ENCODE measurements around the gene ARHGDIB. TPM values are rescaled to one million over a fixed set of nuclear protein-coding genes. Genes with fewer than 3 reads are reported as not detected.

ARHGDIB gene
- polyA plus RNA-seq, 1 donor, result 53.2 TPM

DNA sequence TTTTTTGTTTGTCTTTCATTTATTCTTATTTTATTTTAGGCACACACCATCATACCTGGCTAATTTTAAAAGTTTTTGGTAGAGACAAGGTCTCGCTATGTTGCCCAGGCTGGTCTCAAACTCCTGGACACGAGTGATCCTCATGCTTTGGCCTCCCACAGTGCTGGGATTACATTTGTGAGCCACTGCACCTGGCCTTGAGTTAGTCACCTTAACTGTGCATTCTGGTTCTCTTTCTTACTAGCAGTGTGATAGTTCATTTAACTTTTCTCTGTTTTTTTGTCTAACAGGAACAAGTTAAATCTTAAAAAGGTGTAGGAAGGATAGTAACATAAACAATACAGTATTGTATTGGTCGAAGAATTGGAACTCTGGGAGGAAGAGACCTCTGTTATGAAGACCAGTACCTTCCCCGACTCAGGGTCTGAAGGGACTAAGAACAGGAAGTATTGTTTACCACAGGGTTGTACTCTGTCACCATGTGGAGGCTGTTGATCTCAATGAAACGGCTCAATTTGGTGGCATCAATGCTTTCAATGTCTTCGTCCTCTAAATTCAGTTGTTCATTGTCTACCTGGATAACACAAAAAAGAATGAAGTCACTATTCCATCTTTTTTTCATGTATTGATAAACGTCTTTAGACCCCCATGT, 40.8 kb downstream of the ARHGDIB start:
- no CpG with 5 or more reads among the region's 7 CpGs for WGBS (ENCODE audit: insufficient coverage, low lambda C conversion rate)
- no peak for DNase-seq
- no peaks in the 10 kb centered on the region for H3K9me3 ChIP-seq (ENCODE audit: control insufficient read depth, low read depth, low read length)
- H3K36me3 ChIP-seq (ENCODE audit: control insufficient read depth, insufficient read depth, low read length), result no peaks in the 10 kb centered on the region
- no peaks in the 10 kb centered on the region for H3K4me1 ChIP-seq (ENCODE audit: control insufficient read depth, insufficient read depth, low read length)
- no peak overlapping the region for H3K27ac ChIP-seq (ENCODE audit: low read length)
- no peak overlapping the region for H3K4me3 ChIP-seq (ENCODE audit: low read length)
- no peaks in the 10 kb centered on the region for H3K27me3 ChIP-seq (ENCODE audit: control insufficient read depth, insufficient read depth, low read length)

DNA sequence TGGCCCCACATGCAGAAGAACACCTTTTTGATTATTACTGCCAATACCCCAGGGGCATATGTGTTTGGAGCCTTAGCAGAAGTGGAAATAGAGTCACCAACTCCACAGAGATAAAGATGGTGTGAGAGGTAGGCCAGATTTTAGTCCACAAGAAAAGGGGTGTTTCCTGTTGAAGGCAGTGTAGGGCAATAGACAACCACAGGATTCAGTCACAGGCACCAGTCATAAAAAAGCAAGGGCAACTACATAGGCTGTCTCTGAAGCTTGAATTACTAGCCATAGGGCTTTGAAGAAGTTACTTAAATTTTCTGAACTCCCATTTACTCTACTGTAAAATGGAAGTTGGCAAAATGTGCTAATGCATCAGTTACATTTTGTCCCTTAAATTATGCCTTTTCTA, 41.9 kb downstream of the ARHGDIB start:
- no peak for DNase-seq
- H3K36me3 ChIP-seq (ENCODE audit: control insufficient read depth, insufficient read depth, low read length), result no peaks in the 10 kb centered on the region
- no peak overlapping the region for H3K4me3 ChIP-seq (ENCODE audit: low read length)
- H3K9me3 ChIP-seq (ENCODE audit: control insufficient read depth, low read depth, low read length), result no peaks in the 10 kb centered on the region
- H3K4me1 ChIP-seq (ENCODE audit: control insufficient read depth, insufficient read depth, low read length), result no peaks in the 10 kb centered on the region
- no peak overlapping the region for H3K27ac ChIP-seq (ENCODE audit: low read length)
- no peaks in the 10 kb centered on the region for H3K27me3 ChIP-seq (ENCODE audit: control insufficient read depth, insufficient read depth, low read length)

DNA sequence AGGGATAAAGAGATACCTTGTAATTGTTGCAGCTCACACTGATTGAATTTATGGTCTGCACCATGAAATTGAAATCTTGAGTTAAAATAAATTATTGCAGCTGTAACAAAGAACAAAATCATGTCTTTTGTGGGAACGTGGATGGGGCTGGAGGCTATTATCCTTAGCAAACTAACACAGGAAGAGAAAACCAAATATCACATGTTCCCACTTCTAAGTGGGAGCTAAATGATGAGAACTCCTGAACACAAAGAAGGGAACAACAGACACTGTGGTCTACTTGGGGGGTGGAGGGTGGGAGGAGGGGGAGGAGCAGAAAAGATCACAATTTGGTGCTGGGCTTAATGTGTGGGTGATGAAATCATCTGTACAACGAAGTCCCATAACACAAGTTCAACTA, 45.7 kb downstream of the ARHGDIB start:
- DNase-seq, result no peak
- Histone ChIP-seq H3K4me3 (ENCODE audit: low read length) (no peak overlapping the region), H3K27ac (ENCODE audit: low read length) (no peak overlapping the region), H3K9me3 (ENCODE audit: control insufficient read depth, low read depth, low read length) (no peaks in the 10 kb centered on the region), H3K27me3 (ENCODE audit: control insufficient read depth, insufficient read depth, low read length) (no peaks in the 10 kb centered on the region), H3K36me3 (ENCODE audit: control insufficient read depth, insufficient read depth, low read length) (peaks cover 4% of the 10 kb centered on the region), H3K4me1 (ENCODE audit: control insufficient read depth, insufficient read depth, low read length) (no peaks in the 10 kb centered on the region)
- WGBS (ENCODE audit: insufficient coverage, low lambda C conversion rate), result 0% methylated on average over 1 of the region's 2 CpGs

DNA sequence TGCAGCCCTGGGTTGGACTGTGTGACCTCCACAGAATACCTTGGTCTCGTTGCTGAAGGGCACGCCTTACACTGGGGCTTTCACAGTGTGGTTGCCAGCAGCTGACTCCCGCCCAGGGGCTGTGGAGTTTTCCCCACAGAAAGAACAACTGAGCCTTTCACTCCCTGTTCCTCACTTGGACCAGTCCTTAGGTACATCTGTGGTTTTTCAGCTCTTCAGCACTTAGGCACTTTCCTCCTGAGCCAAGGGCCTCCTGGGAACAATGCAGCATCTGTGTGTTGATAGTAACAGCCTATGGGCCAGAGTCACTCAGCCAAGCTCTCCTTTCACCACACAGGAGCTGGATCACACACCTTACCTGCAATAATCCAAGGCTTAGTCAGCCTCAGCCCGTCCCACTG, 48.0 kb downstream of the ARHGDIB start:
- no peak overlapping the region for H3K27ac ChIP-seq (ENCODE audit: low read length)
- H3K9me3 ChIP-seq (ENCODE audit: control insufficient read depth, low read depth, low read length), result peaks cover 3% of the 10 kb centered on the region
- H3K27me3 ChIP-seq (ENCODE audit: control insufficient read depth, insufficient read depth, low read length), result no peaks in the 10 kb centered on the region
- peak in 1 of 2 donors; percentile 64 for DNase-seq
- WGBS (ENCODE audit: insufficient coverage, low lambda C conversion rate), result no CpG with 5 or more reads among the region's 4 CpGs
- no peaks in the 10 kb centered on the region for H3K4me1 ChIP-seq (ENCODE audit: control insufficient read depth, insufficient read depth, low read length)
- no peak overlapping the region for H3K4me3 ChIP-seq (ENCODE audit: low read length)
- H3K36me3 ChIP-seq (ENCODE audit: control insufficient read depth, insufficient read depth, low read length), result peaks cover 4% of the 10 kb centered on the region

DNA sequence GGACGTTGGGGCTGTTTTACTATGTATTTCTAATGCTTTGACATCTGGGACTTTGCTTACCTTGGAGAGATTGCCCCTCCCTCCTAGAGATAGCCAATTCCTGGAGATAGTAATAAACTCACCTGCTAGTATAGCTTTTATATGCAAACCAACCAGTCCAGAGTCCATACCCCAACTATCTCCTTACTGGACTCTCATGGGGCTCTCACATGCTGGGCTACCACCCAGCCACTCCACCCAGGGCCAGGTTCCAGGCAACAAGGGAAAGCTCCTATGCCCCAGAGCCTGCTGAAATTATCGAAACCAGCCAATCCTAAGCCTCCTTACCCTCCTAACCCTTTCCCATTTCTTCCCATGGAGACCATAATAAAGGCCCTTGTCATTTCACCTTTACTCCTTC, 50.3 kb downstream of the ARHGDIB start:
- H3K27ac ChIP-seq (ENCODE audit: low read length), result peak overlapping the region; percentile 39
- peak; percentile 73 to 88 for DNase-seq
- H3K36me3 ChIP-seq (ENCODE audit: control insufficient read depth, insufficient read depth, low read length), result peaks cover 4% of the 10 kb centered on the region
- H3K4me3 ChIP-seq (ENCODE audit: low read length), result no peak overlapping the region
- peaks cover 3% of the 10 kb centered on the region for H3K9me3 ChIP-seq (ENCODE audit: control insufficient read depth, low read depth, low read length)
- H3K4me1 ChIP-seq (ENCODE audit: control insufficient read depth, insufficient read depth, low read length), result no peaks in the 10 kb centered on the region
- H3K27me3 ChIP-seq (ENCODE audit: control insufficient read depth, insufficient read depth, low read length), result no peaks in the 10 kb centered on the region
- 57% methylated on average over 1 of the region's 2 CpGs for WGBS (ENCODE audit: insufficient coverage, low lambda C conversion rate)

DNA sequence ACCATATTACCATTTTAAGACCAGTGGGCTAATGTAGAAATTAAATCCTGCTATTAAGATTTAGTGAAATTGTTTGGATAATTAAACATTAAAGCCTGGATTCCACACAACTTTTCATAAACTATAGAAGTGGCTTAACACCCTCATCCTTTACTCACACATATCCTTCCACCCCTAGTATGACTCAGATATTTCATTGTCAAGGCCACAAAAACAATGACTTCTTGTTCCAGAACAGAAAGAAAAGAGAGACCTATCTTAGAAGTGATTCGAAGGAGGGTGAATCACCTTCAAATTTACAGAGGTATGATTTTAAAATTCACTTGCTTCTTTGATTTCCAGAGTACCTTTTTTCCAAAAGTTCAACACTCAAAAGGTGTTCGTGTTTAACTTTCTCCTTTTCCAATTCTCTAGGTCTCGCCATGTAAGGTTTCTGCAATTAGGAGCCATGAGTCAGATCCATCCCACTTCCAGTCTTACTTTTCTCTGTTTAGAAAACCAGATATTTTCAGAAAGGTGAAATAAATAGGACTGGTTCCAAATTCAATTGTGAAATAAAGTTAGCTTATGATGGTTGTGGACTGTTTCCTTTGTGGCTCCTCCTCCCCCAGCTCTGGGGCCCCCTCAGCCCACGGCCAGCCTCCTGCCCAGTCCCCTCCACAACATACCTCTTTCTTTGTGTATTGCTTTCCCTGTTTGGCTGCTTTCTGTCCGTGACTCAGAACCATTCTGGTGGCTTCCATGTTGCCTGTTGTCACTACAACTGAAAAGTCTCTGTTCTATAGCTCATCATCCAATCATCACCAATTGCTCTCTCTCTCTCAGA, 51.1 kb downstream of the ARHGDIB start:
- Histone ChIP-seq H3K36me3 (ENCODE audit: control insufficient read depth, insufficient read depth, low read length) (peaks cover 4% of the 10 kb centered on the region), H3K4me1 (ENCODE audit: control insufficient read depth, insufficient read depth, low read length) (no peaks in the 10 kb centered on the region), H3K27me3 (ENCODE audit: control insufficient read depth, insufficient read depth, low read length) (no peaks in the 10 kb centered on the region), H3K27ac (ENCODE audit: low read length) (no peak overlapping the region), H3K9me3 (ENCODE audit: control insufficient read depth, low read depth, low read length) (peaks cover 3% of the 10 kb centered on the region), H3K4me3 (ENCODE audit: low read length) (no peak overlapping the region)
- DNase-seq, result no peak
- 71% methylated on average over 4 of the region's 5 CpGs for WGBS (ENCODE audit: insufficient coverage, low lambda C conversion rate)

DNA sequence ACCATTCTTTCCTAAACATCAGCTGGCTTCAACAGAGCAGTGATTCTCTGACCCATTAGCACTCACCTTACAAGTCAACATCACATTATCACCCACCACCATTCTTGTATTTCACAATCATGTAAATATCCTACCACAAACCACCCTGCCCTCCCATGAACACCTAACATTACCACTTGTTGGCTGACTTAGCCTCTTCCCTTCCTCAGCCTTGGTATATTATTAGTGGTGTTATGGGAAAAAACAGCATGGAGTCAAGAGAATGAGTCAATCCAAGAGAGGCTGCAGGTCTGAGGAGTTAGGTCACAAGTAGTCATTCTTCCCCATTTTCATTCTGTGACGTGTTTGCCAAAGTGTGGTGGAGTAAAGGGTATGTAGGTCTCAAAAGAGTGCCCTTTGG, 53.4 kb downstream of the ARHGDIB start:
- Histone ChIP-seq H3K27me3 (ENCODE audit: control insufficient read depth, insufficient read depth, low read length) (no peaks in the 10 kb centered on the region), H3K36me3 (ENCODE audit: control insufficient read depth, insufficient read depth, low read length) (no peaks in the 10 kb centered on the region), H3K4me1 (ENCODE audit: control insufficient read depth, insufficient read depth, low read length) (no peaks in the 10 kb centered on the region), H3K4me3 (ENCODE audit: low read length) (no peak overlapping the region), H3K9me3 (ENCODE audit: control insufficient read depth, low read depth, low read length) (peaks cover 3% of the 10 kb centered on the region), H3K27ac (ENCODE audit: low read length) (no peak overlapping the region)
- no peak for DNase-seq
- WGBS (ENCODE audit: insufficient coverage, low lambda C conversion rate), result no CpG with 5 or more reads among the region's 1 CpG

DNA sequence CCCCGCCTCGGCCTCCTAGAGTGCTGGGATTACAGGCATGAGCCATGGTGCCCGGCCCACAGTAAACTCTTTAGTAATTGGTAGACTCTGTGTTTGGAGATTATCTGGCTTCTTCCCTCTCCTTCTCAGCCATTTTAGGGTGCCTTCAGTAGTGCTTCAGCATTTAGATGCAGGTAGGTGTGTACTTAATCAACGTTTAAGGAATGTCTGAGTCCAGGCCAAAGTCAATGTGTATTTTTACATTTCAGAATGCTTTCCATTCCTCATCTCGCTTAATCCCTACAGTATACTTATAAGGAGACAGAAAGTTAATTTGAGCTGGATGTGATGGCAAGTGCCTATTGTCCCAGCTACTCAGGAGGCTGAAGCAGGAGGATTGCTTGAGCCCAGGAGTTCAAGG, 55.3 kb downstream of the ARHGDIB start:
- H3K9me3 ChIP-seq (ENCODE audit: control insufficient read depth, low read depth, low read length), result peaks cover 3% of the 10 kb centered on the region
- H3K27me3 ChIP-seq (ENCODE audit: control insufficient read depth, insufficient read depth, low read length), result no peaks in the 10 kb centered on the region
- no peaks in the 10 kb centered on the region for H3K36me3 ChIP-seq (ENCODE audit: control insufficient read depth, insufficient read depth, low read length)
- no peak overlapping the region for H3K4me3 ChIP-seq (ENCODE audit: low read length)
- WGBS (ENCODE audit: insufficient coverage, low lambda C conversion rate), result no CpG with 5 or more reads among the region's 5 CpGs
- DNase-seq, result no peak
- no peak overlapping the region for H3K27ac ChIP-seq (ENCODE audit: low read length)
- H3K4me1 ChIP-seq (ENCODE audit: control insufficient read depth, insufficient read depth, low read length), result no peaks in the 10 kb centered on the region

DNA sequence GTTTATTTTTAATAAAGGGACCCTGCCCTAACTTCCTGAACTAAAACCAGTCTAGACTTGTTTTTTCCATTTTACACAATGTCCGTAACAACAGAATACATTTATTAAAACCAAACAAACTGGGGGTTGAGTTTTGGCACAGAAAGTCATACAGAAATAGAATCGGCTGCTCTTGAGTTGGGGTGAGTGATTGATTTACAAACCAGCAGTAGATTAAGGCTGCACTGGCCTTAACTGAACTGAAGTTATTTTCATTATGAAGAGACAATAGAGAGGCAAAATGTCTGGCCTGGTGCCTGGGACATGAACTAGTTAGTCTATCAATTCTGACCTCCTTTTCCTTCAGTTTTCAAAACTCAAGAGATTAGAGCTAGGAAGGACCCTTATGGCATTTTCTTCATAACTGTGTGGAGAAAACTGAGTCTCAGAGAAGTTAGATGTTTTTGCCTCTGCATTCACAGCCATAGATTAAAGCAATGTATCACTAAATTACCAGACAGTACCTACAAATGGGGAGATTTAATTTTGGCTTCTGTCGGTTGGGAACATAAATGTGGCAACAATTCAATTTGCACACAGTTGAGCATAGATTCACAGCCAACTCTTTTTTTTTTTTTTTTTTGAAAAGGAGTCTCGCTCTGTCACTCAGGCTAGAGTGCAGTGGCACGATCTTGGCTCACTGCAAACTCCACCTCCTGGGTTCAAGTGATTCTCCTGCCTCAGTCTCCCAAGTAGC, 56.0 kb downstream of the ARHGDIB start:
- H3K36me3 ChIP-seq (ENCODE audit: control insufficient read depth, insufficient read depth, low read length), result no peaks in the 10 kb centered on the region
- no peak for DNase-seq
- H3K9me3 ChIP-seq (ENCODE audit: control insufficient read depth, low read depth, low read length), result peaks cover under 1% of the 10 kb centered on the region
- WGBS (ENCODE audit: insufficient coverage, low lambda C conversion rate), result no CpG with 5 or more reads among the region's 5 CpGs
- no peaks in the 10 kb centered on the region for H3K4me1 ChIP-seq (ENCODE audit: control insufficient read depth, insufficient read depth, low read length)
- H3K27ac ChIP-seq (ENCODE audit: low read length), result no peak overlapping the region
- no peak overlapping the region for H3K4me3 ChIP-seq (ENCODE audit: low read length)
- no peaks in the 10 kb centered on the region for H3K27me3 ChIP-seq (ENCODE audit: control insufficient read depth, insufficient read depth, low read length)

DNA sequence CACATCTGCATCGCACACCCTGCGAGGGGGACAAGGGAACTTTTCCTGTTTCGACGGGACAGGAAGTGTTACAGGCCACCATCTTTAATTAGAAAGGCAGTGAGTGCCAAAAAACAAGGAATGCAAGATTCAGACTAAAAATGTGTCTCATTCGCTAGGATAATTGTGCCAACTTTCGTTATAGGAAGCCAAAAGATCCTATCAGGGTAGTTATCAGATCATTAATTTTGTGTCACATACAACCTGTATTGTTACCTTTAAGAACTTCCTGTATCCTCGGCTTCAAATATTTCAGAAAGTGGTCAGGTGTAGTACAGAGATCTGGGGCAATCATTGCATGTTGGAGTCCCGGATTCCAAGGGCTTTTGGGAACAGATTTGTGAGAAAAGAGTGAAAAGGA, 56.5 kb downstream of the ARHGDIB start:
- whole genome bisulfite sequencing (ENCODE audit: insufficient coverage, low lambda C conversion rate), result 100% methylated on average over 2 of the region's 8 CpGs
- H3K27ac ChIP-seq (ENCODE audit: low read length), result no peak overlapping the region
- no peaks in the 10 kb centered on the region for H3K36me3 ChIP-seq (ENCODE audit: control insufficient read depth, insufficient read depth, low read length)
- DNase-seq, result no peak
- H3K27me3 ChIP-seq (ENCODE audit: control insufficient read depth, insufficient read depth, low read length), result no peaks in the 10 kb centered on the region
- H3K4me1 ChIP-seq (ENCODE audit: control insufficient read depth, insufficient read depth, low read length), result no peaks in the 10 kb centered on the region
- no peaks in the 10 kb centered on the region for H3K9me3 ChIP-seq (ENCODE audit: control insufficient read depth, low read depth, low read length)
- no peak overlapping the region for H3K4me3 ChIP-seq (ENCODE audit: low read length)

Measured in large intestine (tissue), 3 donors.